ENCODE measurements around the gene WTAP.
A peak's percentile ranks its signal among the peaks of the same experiment; 100 is the strongest.
"Not testable (repeated sequence)": the region's sequence is repeated elsewhere in the genome, so short reads cannot be mapped to it uniquely, and the experiment has no call there.

Gene WTAP

DNA sequence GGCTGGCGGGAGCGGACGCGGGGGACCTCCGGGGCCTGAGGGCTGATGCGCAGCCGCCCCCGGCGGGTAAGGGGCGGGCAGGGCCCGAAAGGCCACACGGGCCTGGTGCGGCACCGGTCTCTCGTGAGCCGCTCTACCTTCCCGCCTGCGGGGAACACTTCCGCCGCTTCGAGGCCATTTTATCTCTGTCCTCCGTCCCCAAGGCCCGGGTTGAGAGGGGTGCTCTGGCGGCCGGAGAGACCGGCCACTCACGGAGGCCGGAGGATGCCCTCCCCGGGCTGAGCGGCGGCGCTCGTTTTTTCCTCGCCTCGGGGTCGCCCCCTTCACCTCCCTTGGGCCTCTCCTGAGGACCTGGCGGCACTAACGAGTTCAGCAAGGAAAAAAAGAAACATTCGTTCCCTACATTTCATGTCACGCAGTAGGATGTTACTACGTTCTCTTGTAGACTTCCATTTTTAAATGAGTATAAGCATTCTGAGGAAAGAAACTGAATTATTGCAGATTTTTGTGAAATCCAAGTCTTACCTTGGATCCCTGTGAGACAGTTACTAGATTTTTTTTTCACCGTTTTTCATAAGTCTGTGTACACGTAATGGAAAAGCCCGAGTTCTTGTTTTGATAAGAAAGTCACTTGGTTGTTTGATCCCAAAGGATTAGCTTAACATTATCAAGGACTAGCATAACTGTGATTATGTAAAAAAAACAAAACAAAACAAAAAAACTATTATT is 575 bp downstream of the WTAP start:
- H3K4me3 ChIP-seq (ENCODE audit: control insufficient read depth, low read depth, low read length), result peak overlapping the region; percentile 91
- TF ChIP-seq, protein P1, sequence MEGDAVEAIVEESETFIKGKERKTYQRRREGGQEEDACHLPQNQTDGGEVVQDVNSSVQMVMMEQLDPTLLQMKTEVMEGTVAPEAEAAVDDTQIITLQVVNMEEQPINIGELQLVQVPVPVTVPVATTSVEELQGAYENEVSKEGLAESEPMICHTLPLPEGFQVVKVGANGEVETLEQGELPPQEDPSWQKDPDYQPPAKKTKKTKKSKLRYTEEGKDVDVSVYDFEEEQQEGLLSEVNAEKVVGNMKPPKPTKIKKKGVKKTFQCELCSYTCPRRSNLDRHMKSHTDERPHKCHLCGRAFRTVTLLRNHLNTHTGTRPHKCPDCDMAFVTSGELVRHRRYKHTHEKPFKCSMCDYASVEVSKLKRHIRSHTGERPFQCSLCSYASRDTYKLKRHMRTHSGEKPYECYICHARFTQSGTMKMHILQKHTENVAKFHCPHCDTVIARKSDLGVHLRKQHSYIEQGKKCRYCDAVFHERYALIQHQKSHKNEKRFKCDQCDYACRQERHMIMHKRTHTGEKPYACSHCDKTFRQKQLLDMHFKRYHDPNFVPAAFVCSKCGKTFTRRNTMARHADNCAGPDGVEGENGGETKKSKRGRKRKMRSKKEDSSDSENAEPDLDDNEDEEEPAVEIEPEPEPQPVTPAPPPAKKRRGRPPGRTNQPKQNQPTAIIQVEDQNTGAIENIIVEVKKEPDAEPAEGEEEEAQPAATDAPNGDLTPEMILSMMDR (conservative IDR thresholded peaks at IDR 0.05; ENCODE audit: control insufficient read depth, insufficient read depth, low read depth, low read length), result no peak
- DNase-seq (ENCODE audit: low read depth), result peak; percentile 25

DNA sequence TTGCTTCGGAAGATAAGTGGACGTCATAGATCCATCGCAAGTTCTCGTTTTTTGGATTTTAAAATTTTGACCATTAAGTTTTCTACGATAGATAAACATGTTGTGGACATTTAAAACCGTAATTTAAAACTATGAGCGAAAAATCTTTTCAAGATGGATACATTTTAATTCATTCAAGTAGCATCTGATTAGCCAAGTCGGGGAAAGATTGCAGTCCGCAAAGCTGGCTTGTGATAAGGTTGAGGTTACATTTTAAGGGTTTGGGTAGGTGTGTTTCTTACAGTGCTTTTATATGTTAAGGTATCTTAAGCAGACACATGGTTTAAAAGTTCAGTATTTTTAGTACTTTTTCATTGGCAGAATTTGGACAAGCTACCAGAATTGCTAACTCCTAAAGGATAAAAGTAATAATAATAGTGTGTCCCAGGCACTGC is 1.2 kb downstream of the WTAP start:
- peak; percentile 22 for DNase-seq (ENCODE audit: low read depth)
- TF ChIP-seq, protein P1 (conservative IDR thresholded peaks at IDR 0.05; ENCODE audit: control insufficient read depth, insufficient read depth, low read depth, low read length), result no peak
- peak overlapping the region; percentile 91 for H3K4me3 ChIP-seq (ENCODE audit: control insufficient read depth, low read depth, low read length)

DNA sequence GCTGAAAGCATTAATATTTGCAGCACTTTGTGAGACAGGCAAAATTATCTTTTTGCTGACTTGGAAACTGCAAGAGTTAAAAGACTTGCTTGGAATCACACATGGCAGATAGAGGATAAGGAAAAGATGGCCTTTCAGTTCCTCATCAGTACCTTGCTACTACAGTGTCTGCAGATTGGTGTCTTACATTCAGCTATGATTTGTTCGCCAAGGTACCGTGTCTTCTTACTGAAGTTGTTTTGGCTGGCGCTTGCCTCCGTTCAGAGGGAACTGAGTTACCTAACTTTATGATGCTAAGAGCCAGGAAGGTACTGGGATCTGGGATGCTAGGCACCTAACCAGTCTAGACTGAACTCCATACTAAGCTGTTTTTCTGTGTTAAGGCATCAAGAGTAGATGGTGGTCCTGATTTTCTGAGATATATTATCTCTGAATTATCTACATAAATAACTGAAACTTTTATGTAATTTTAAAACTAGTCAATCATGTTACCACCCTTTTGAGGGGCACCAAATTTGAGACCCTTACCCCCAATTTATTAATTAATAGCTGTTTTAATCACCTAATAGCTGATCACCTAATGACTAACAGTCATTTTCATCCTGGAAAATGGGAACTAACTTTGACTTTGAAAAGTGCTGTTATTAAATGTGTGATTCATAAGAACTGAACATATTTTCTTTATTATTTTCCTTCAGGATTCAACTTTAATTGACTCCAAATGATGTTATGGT is 2.5 kb downstream of the WTAP start:
- DNase-seq (ENCODE audit: low read depth), result peak; percentile 45
- peak overlapping the region; percentile 91 for H3K4me3 ChIP-seq (ENCODE audit: control insufficient read depth, low read depth, low read length)
- TF ChIP-seq, protein P1 (conservative IDR thresholded peaks at IDR 0.05; ENCODE audit: control insufficient read depth, insufficient read depth, low read depth, low read length), result no peak

DNA sequence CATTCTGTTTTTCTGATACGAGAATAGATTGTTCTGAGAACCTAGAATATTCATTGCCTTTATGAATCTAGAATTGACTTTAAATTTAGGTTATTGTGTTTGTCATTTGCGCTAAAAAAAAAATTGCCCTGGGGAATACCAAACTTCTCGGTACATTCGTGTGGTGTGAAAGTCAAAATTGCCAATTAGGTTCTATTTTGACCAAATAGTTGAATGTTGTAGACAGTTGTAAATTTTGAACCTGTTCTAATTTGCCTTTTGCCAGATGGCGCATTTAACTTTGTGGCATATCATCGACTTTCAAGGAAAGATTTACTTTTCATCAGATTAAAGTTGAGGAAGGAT is 3.0 kb downstream of the WTAP start:
- TF ChIP-seq, protein P1 (conservative IDR thresholded peaks at IDR 0.05; ENCODE audit: control insufficient read depth, insufficient read depth, low read depth, low read length), result no peak
- H3K4me3 ChIP-seq (ENCODE audit: control insufficient read depth, low read depth, low read length), result peak overlapping the region; percentile 91

DNA sequence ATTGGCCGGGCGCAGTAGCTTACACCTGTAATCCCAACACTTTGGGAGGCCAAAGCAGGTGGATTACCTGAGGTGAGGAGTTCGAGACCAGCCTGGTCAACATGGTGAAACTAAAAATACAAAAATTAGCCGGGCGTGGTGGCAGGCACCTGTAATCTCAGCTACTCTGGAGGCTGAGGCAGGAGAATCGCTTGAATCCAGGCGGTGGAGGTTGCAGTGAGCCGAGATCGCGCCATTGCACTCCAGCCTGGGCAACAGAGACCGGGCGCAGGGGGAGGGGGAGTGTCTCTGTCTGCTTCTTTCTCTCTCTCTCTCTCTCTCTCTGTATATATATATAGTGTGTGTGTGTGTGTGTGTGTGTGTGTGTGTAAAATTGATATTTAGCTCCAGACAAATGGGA is 5.2 kb downstream of the WTAP start:
- H3K4me3 ChIP-seq (ENCODE audit: control insufficient read depth, low read depth, low read length); DNase-seq (ENCODE audit: low read depth): not testable (repeated sequence)

More for the DNA sequence above, 3.0 kb downstream of the WTAP start:
- no peak for DNase-seq (ENCODE audit: low read depth)

DNA sequence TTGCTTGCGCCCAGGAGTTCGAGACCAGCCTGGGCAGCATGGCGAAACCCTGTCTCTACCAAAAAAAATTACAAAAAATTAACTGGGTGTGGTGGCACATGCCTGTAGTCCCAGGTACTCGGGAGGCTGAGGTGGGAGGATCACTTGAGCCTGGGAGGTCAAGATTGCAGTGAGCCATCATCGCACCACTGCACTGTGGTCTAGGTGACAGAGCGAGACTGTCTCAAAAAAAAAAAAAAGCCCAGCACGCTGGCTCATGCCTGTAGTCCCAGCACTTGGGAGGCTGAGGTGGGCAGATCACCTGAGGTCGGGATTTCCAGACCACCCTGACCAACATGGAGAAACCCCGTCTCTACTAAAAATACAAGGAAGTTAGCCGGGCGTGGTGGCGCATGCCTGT is 6.1 kb downstream of the WTAP start:
- H3K4me3 ChIP-seq (ENCODE audit: control insufficient read depth, low read depth, low read length); DNase-seq (ENCODE audit: low read depth): not testable (repeated sequence)

DNA sequence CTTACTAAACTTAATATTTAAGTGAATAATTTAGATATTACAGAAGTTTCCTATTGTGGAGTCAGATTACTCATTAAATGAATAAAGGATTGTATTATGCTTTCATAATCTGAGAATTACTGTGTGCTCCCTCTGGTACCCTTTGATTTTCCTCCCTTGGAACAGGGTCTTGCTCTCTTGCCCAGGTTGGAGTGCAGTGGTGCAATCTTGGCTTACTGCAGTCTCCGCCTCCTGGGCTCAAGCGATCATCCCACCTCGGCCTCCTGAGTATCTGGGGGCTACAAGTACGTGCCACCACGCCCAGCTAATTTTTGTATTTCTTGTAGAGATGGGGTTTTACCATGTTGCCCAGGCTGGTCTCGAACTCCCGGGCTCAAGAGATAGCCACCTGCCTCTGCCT is 9.6 kb downstream of the WTAP start:
- DNase-seq (ENCODE audit: low read depth), result no peak
- no peak overlapping the region for H3K4me3 ChIP-seq (ENCODE audit: control insufficient read depth, low read depth, low read length)
- TF ChIP-seq, protein P1 (conservative IDR thresholded peaks at IDR 0.05; ENCODE audit: control insufficient read depth, insufficient read depth, low read depth, low read length), result no peak

Data from fibroblast of mammary gland (primary cell).